ENCODE data around the gene CACNA1A.

CACNA1A gene

GRCh38 chr19:13160557-13160956, 345.7 kb downstream of the CACNA1A start:
- no peak overlapping the region for H3K4me2 ChIP-seq (ENCODE audit: low read length)
- H3K9me3 ChIP-seq (replicated peaks; ENCODE audit: low read length) = no peaks in the 10 kb centered on the region
- no peaks in the 10 kb centered on the region for H3K36me3 ChIP-seq (ENCODE audit: insufficient read depth, low read length)
- no peaks in the 10 kb centered on the region for H3K27me3 ChIP-seq (ENCODE audit: control insufficient read depth, insufficient read depth, low read length)
- H3K9ac ChIP-seq (ENCODE audit: low read depth, low read length) = no peak overlapping the region
- H3K4me1 ChIP-seq (ENCODE audit: control insufficient read depth, insufficient read depth, low read length) = peaks cover 44% of the 10 kb centered on the region
- H3K4me3 ChIP-seq (ENCODE audit: low read length) = no peak overlapping the region

- Histone ChIP-seq H3K9me3 (replicated peaks; ENCODE audit: low read length) (no peaks in the 10 kb centered on the region), H3K9ac (ENCODE audit: low read depth, low read length) (no peak overlapping the region), H3K4me2 (ENCODE audit: low read length) (no peak overlapping the region), H3K36me3 (ENCODE audit: insufficient read depth, low read length) (no peaks in the 10 kb centered on the region), H3K4me3 (ENCODE audit: low read length) (no peak overlapping the region), H3K4me1 (ENCODE audit: control insufficient read depth, insufficient read depth, low read length) (peaks cover 46% of the 10 kb centered on the region), H3K27me3 (ENCODE audit: control insufficient read depth, insufficient read depth, low read length) (no peaks in the 10 kb centered on the region)
These were observed 346.6 kb downstream of the CACNA1A start for GRCh38 chr19:13159713-13160112.

All from skeletal muscle satellite cell (primary cell).